Measurements from ENCODE around the gene RAN. TPM values are rescaled to one million over a fixed set of nuclear protein-coding genes. Genes with fewer than 3 reads are reported as not detected.
"Not testable (repeated sequence)": the region's sequence is repeated elsewhere in the genome, so short reads cannot be mapped to it uniquely, and the experiment has no call there.

The RAN gene
- polyA plus RNA-seq, 12 donors = 202 to 513 (median 377) TPM; not detected in 1

DNA sequence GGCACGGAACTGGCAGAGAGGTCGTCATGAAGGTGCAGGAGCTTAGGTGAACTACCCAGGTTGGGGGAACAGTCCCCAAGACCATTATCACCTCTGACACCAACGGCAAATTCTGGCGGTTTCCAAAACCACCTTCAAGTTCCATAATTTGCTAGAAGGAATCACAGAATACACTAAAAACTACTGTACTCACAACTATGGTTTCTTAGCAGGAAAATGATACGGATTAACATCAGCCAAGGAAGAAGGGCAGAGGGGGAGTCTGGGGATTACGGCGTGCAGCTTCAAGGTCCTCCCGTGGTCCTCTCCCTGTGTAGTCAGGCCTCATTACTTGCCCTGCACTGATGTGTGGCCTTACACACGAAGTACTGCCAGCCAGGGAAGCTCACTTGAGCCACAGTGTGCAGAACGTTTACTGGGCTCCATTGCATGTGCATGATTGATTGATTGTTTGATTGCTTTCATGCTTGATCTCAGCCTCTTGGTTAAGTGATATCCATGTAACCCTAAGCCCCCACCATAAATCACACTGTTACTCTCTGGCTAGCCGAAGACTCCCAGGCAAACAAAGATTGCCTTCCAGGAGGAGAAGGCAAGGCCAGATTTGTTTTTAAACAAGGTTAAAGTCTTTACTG lies 32.0 kb upstream of the RAN start:
- no peak for DNase-seq

GRCh38 chr12:130846369-130846768 lies 25.5 kb upstream of the RAN start:
- no peak for DNase-seq

GRCh38 chr12:130847112-130847511 lies 24.8 kb upstream of the RAN start:
- DNase-seq = no peak

DNA sequence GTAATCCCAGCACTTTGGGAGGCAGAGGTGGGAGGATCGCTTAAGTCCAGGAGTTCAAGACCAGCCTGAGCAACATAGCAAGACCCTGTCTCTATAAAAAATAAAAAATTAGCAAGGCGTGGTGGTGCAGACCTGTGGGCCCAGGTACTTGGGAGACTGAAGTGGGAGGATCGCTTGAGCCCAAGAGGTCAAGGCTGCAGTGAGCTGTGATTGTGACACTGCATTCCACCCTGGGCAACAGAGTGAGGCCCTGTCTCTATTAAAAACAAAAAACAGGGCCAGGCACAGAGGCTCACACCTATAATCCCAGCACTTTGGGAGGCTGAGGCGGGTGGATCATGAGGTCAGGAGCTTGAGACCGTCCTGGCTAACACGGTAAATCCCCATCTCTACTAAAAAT lies 23.8 kb upstream of the RAN start:
- DNase-seq = not testable (repeated sequence)

DNA sequence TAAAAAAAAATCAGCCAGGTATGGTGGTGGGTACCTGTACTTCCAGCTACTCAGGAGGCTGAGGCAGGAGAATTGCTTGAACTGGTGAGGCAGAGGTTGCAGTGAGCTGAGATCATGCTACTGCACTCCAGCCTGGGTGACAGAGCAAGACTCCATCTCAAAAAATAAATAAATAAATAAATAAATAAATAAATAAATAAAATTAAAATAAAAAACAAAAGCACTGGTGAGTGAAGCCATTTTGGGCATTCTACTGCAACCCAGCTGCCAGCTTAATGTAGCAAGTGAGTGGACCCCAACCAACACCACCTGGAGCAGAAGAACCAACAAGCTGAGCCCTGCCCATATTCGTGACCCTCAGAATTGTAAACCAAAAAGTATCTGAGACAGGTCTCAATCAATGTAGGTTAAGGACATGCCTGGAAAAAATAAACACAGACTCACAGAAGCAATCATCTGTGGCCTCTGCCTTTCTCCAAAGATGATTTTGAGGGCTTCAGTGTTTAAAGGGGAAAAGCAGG lies 23.0 kb upstream of the RAN start:
- DNase-seq = not testable (repeated sequence)

GRCh38 chr12:130849561-130850417 lies 22.1 kb upstream of the RAN start:
- no peak for DNase-seq

DNA sequence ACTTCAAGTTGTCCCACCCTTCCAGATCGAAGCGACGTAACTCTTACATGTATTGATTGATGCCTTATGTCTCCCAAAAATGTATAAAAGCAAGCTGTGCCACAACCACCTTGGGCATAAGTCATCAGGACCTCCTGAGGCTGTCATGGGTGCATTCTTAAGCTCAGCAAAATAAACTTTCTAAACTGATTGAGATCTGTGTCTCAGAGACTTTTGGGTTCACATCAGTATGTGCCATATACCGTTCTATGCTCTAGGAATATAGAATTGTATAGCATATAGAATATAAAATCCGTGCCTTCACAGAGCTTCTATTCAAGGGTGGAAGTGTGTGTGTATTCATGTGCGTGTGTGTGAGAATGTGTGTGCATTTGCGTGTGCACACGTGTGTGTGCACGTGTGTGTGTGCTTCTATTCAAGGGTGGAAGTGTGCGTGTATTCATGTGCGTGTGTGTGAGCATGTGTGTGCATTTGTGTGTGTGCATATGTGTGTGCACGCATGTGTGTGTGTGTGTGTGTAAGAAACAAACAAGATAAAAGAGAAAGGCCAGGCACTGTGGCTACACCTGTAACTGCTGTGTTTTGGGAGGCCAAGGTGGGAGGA lies 21.3 kb upstream of the RAN start:
- DNase-seq = no peak

GRCh38 chr12:130856088-130856487 lies 15.8 kb upstream of the RAN start:
- DNase-seq = no peak

GRCh38 chr12:130858084-130858483 lies 13.8 kb upstream of the RAN start:
- no peak for DNase-seq

- no peak for DNase-seq
Measured at GRCh38 chr12:130859161-130859560, 12.7 kb upstream of the RAN start.

DNA sequence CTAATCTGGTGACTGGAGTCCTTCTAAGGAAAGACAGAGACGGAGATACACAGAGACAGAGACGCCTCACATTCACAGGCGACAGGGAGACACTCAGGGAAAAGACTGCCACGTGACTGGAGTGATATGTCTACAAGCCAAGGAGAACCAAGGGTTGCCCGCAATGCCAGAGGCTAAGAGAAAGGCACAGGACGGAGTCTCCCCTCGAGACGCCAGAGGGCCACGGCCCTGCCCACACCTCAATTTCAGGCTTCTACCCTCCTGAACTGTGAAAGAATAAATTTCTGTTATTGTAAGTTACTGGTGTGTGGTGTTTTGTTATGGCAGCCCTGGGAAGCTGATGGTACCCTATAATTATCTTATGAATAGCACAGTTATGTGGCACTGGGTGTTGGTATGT lies 11.6 kb upstream of the RAN start:
- no peak for DNase-seq

DNA sequence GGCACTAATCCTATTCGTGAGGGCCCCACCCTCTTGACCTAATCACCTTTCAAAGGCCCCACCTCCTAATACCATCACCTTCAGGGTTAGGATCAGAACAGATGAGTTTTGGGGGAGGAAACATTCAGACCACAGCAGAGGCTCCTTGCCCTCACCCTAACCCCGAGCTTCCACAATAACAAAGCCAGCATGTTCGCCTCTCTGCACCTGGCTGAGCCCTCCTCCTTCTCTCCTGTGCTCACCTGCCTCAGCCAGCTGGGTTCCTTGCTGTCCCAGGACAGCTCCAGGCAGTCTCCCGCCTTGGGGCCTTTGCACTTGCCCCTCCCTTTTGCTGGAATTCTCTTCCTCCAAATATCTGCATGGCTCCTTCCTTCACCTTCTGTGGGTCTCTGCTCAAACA lies 9.7 kb upstream of the RAN start:
- no peak for DNase-seq

GRCh38 chr12:130862771-130863170 lies 9.1 kb upstream of the RAN start:
- DNase-seq = not testable (repeated sequence)

DNA sequence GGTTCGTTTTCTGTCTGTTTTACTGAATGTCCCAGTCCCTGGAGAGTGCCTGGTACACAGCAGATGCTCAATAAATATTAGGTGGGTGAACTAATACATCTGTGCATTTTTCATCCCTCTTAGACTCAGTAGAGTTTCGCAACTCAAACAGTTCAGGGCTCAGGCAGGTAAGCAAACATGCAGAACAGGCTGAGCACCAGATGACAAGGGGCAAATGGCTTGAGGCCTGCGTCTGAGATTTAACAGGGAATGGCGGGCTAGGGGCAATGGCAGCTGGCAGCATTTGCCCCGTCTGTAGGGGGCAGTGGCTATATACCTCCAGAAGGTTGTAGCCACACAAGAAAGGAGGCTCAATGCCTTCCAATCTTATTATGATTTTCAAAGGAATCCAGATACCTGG lies 8.6 kb upstream of the RAN start:
- DNase-seq = no peak

DNA sequence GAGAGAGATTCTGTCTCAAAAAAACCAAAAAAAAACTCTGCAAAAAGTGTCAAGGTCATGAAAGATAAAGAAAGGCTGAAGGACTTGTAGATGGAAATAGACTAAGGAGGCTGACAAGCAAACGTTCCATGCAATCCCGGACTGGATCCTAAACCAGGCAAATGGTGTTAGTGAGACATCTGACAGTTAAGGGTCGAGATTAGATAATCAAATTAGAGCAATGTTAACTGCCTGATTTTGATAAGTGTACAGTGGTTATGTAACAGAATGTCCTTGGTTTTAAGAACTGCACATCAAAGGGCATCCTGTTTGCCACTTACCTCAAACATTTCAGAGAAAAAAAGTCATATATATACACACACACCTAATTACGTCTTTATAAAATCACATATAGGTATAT lies 3.5 kb upstream of the RAN start:
- no peak for DNase-seq

GRCh38 chr12:130870442-130871285 lies 1.2 kb upstream of the RAN start:
- peak; percentile 39 for DNase-seq

- DNase-seq = peak; percentile 14
Measured at GRCh38 chr12:130872179-130873096, 572 bp downstream of the RAN start.

DNA sequence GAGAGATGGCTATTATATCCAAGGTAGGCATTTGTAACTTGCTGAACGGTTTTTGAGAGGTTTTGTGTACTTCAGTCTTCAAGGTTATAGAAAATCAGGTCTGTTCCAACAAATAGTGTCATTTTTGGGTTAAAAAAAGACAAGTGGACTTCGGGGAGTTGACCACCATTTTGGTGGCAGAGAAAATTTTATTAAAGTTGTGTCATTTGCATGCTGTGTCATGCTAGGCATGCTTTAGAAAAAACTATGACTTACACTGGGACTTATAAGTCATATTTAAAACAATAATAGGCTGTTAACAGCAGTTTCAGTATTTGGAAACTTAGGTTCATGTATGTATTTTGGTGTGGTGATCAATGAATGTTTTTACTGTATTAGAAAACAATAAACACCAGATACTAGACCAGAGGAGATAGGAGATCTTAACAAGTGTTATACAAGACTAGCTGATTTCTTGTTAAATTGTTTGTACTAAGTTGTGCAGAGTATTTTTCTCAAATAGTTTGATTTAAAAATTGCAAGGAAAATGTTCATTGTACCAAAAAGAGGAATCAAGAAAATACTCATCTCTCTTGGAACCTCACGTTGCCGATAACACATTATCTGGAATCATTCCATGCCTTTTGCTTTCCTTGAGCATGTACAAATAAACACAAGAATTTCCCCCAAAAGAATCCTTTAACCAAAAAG lies 1.4 kb downstream of the RAN start:
- DNase-seq = no peak

DNA sequence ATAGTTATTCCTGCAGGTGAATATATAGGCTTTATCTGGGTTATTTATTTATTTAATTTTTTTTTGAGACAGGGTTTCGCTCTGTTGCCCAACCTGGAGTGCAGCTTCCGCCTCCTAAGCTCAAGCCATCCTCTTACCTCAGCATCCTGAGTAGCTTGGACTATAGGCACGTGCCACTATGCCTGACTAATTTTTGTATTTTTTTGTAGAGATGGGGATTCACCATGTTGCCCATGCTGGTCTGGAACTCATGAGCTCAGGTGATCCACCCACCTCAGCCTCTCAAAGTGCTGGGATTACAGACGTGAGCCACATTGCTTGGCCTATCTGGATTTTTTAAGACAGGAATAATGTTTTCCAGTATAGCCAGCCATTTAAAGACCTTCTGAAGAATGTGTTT lies 2.0 kb downstream of the RAN start:
- no peak for DNase-seq

GRCh38 chr12:130874696-130875095 lies 2.8 kb downstream of the RAN start:
- no peak for DNase-seq
